Transverse colon (tissue), 4 donors: ENCODE measurements around the gene SERPINB1. TPM values are rescaled to one million over a fixed set of nuclear protein-coding genes. Genes with fewer than 3 reads are reported as not detected.

Source experiments
- DNase-seq: peaks from one replicate; pipeline ENCODE4 v3.0.0-alpha.2; 2019
- H3K27ac ChIP-seq, 4 donors: fragments of 200-600 bp; sonication (generic); 2 replicates each; pipeline ENCODE4 v1.5.1; 2016 to 2018; ENCODE audit warnings: inconsistent platforms in 4 of 4
- H3K27me3 ChIP-seq: fragments of 200-600 bp; sonication (generic); 2 replicates; pipeline ENCODE4 v1.5.1; 2017; ENCODE audit warnings: inconsistent platforms
- H3K36me3 ChIP-seq, 4 donors: fragments of 200-600 bp; sonication (generic); 2 replicates each; pipeline ENCODE4 v1.5.1; 2017 to 2019; ENCODE audit warnings: inconsistent platforms in 4 of 4
- H3K4me1 ChIP-seq, 4 donors: fragments of 200-600 bp; sonication (generic); 2 replicates each; pipeline ENCODE4 v1.5.1; 2017 to 2020; ENCODE audit warnings: inconsistent platforms in 4 of 4
- H3K4me3 ChIP-seq, 4 donors: fragments of 200-600 bp; sonication (generic); 1 replicate in 1 of 4; 2 replicates in 3 of 4; pipeline versions ENCODE4 v1.5.1 to v1.6.1; 2017 to 2019; ENCODE audit warnings: inconsistent platforms in 4 of 4
- H3K9me3 ChIP-seq, 2 donors: fragments of 200-600 bp; sonication (generic); 2 replicates each; pipeline ENCODE4 v1.5.1; 2017 to 2019; ENCODE audit warnings: inconsistent platforms in 2 of 2
- CTCF ChIP-seq, 5 experiments: fragments of 200-600 bp in 3 of 5; fragments of 450-650 bp in 2 of 5; sonication (generic) in 3 of 5; IDR thresholded peaks; 1 replicate in 2 of 5; 2 replicates in 3 of 5; pipeline ENCODE4 v1.5.1; 2016 to 2017; ENCODE audit warnings: antibody characterized with exemption in 5 of 5, inconsistent platforms in 3 of 5, mild to moderate bottlenecking in 2 of 5, moderate library complexity in 1 of 5
- EP300 ChIP-seq: sonication (generic); formaldehyde crosslinking; IDR thresholded peaks from one replicate; pipeline ENCODE4 v1.6.1; 2017; ENCODE audit warnings: antibody characterized with exemption, low read depth
- POLR2A ChIP-seq: fragments of 450-650 bp; IDR thresholded peaks from one replicate; pipeline ENCODE4 v1.6.1; 2016; ENCODE audit warnings: antibody characterized with exemption, mild to moderate bottlenecking, moderate library complexity
- POLR2AphosphoS5 ChIP-seq, 3 donors: sonication (generic); formaldehyde crosslinking; IDR thresholded peaks; one replicate each; pipeline ENCODE4 v1.6.1; 2016; ENCODE audit warnings: antibody characterized with exemption in 3 of 3
- WGBS, 2 donors: methylation state at CpG; one replicate each; pipeline ENCODE4 v1.1.5; 2018; ENCODE audit warnings: low coverage in 1 of 2; 5-methylcytosine and 5-hydroxymethylcytosine counted together
- in situ Hi-C, 4 donors: fragments of 200-750 bp; cut with MboI; loops; one replicate each; pipeline versions ENCODE4 v1.15.0 to v1.15.1; 2017; ENCODE audit warnings: low sequenced_read_pairs in 3 of 4, low pct_ligation_motif_present in 1 of 4, low pct_unique_long_range_greater_than_20kb in 1 of 4
- intact Hi-C: fragments of 100-400 bp; cut with DNase I; formaldehyde crosslinking; loops from one replicate; pipeline ENCODE4 v1.15.1; 2023; ENCODE audit warnings: low total_unique reads
- total RNA-seq, 4 donors: library from RNA; depleted of rRNA; stranded (reverse); fragments of >200 nt; gene quantifications; one replicate each; pipeline ENCODE4 v1.1.0, GENCODE V29; 2016

The SERPINB1 gene
- total RNA-seq, 4 donors from 2014 or later: 22.3 to 140 (median 88.4) TPM

- no peaks in the 10 kb centered on the region for H3K36me3 ChIP-seq
- H3K27me3 ChIP-seq: no peaks in the 10 kb centered on the region
- WGBS, 2 donors: 42 to 56% methylated on average over 6 to 7 of the region's 7 CpGs
- H3K4me3 ChIP-seq: no peak overlapping the region
- in situ Hi-C loops (no loop called here), intact Hi-C loops (no loop called here)
- H3K27ac ChIP-seq: peak overlapping the region; percentile 73 to 75 (median 74)
- DNase-seq: peak; percentile 44
- H3K9me3 ChIP-seq: no peaks in the 10 kb centered on the region
- TF ChIP-seq EP300 (no peak), POLR2A (no peak), CTCF (IDR thresholded peaks at IDR 0.05) (no peak), POLR2AphosphoS5 (IDR thresholded peaks at IDR 0.05) (peak in 2 of 3 donors; percentile 27 to 55)
- H3K4me1 ChIP-seq: peaks cover under 1 to 44% (median 24%) of the 10 kb centered on the region in 4 donors
Observed at GRCh38 chr6:2823104-2823850, 18.4 kb downstream of the SERPINB1 start.

GRCh38 chr6:2821554-2821953 lies 20.1 kb downstream of the SERPINB1 start:
- Histone ChIP-seq H3K36me3 (no peaks in the 10 kb centered on the region), H3K4me3 (no peak overlapping the region), H3K4me1 (peaks cover 8 to 61% (median 35%) of the 10 kb centered on the region in 4 donors), H3K27me3 (no peaks in the 10 kb centered on the region), H3K27ac (no peak overlapping the region), H3K9me3 (no peaks in the 10 kb centered on the region)
- no peak for DNase-seq
- intact Hi-C loops (no loop called here), in situ Hi-C loops (no loop called here)
- WGBS, 2 donors: 96 to 100% methylated on average over 2 to 3 of the region's 3 CpGs
- TF ChIP-seq POLR2A: no peak
- TF ChIP-seq EP300: no peak
- no peak for TF ChIP-seq POLR2AphosphoS5 (IDR thresholded peaks at IDR 0.05)
- TF ChIP-seq CTCF (IDR thresholded peaks at IDR 0.05): no peak

GRCh38 chr6:2820415-2820814 lies 21.2 kb downstream of the SERPINB1 start:
- Histone ChIP-seq H3K9me3 (peaks cover 8 to 9% of the 10 kb centered on the region in 2 donors), H3K27ac (no peak overlapping the region), H3K4me1 (peaks cover 8 to 61% (median 35%) of the 10 kb centered on the region in 4 donors), H3K4me3 (no peak overlapping the region), H3K27me3 (no peaks in the 10 kb centered on the region), H3K36me3 (no peaks in the 10 kb centered on the region)
- TF ChIP-seq EP300 (no peak), POLR2A (no peak), CTCF (IDR thresholded peaks at IDR 0.05) (no peak), POLR2AphosphoS5 (IDR thresholded peaks at IDR 0.05) (no peak)
- in situ Hi-C loops (no loop called here), intact Hi-C loops (no loop called here)
- DNase-seq: no peak
- WGBS, 2 donors: 78 to 85% methylated on average over 2 of the region's 2 CpGs

GRCh38 chr6:2819978-2820377 lies 21.7 kb downstream of the SERPINB1 start:
- Histone ChIP-seq H3K36me3 (no peaks in the 10 kb centered on the region), H3K4me3 (no peak overlapping the region), H3K27ac (peak overlapping the region in 1 of 4 donors; percentile 4), H3K9me3 (peaks cover 8 to 9% of the 10 kb centered on the region in 2 donors), H3K4me1 (peaks cover 8 to 61% (median 35%) of the 10 kb centered on the region in 4 donors), H3K27me3 (no peaks in the 10 kb centered on the region)
- no peak for DNase-seq
- intact Hi-C loops: no loop called here
- in situ Hi-C loops: no loop called here
- TF ChIP-seq EP300: no peak
- TF ChIP-seq POLR2A: no peak
- no peak for TF ChIP-seq CTCF (IDR thresholded peaks at IDR 0.05)
- TF ChIP-seq POLR2AphosphoS5 (IDR thresholded peaks at IDR 0.05): no peak
- WGBS, 2 donors: 69 to 70% methylated on average over 7 of the region's 7 CpGs
